IMR-90 (cell line): ENCODE results near the gene ARPC4. TPM values are rescaled to one million over a fixed set of nuclear protein-coding genes. Genes with fewer than 3 reads are reported as not detected.
A peak's percentile ranks its signal among the peaks of the same experiment; 100 is the strongest.

Experiments used
- ATAC-seq: fragments of 200-7000 bp; cut with Tn5 transposase; 2 replicates; pipeline ENCODE4 v1.9.1; 2020; ENCODE audit warnings: low read depth, mild to moderate bottlenecking, moderate library complexity
- BruUV-seq: library from RNA; stranded (reverse); fragments of 400-500 nt; replicated peaks from 2 replicates; lab custom pipeline; 2021; lab: Mats Ljungman, UMichigan
- CTCF ChIA-PET: fragments of 300-600 bp; formaldehyde crosslinking; extraction: SDS; loops from one replicate; lab custom pipeline; 2021; ENCODE audit warnings: antibody characterized with exemption; lab: Yijun Ruan, JAX
- POLR2A ChIA-PET: fragments of 300-600 bp; sonication (Branson Sonifier 250); formaldehyde crosslinking; loops from one replicate; lab custom pipeline; 2022; ENCODE audit warnings: antibody characterized with exemption; ENCODE audit not compliant: unreplicated experiment; lab: Charles Lee
- DNase-seq: peaks from one replicate; pipeline ENCODE4 v3.0.0; 2013
- H2AFZ ChIP-seq: replicated peaks from 2 replicates; pipeline ENCODE3; 2013; ENCODE audit warnings: low read length, mild to moderate bottlenecking; ENCODE audit not compliant: poor library complexity
- H2AK5ac ChIP-seq: 2 replicates; pipeline ENCODE4 v1.6.1; 2013; ENCODE audit warnings: low read depth, low read length, inconsistent platforms
- H2AK9ac ChIP-seq: replicated peaks from 2 replicates; pipeline ENCODE3; 2013; ENCODE audit warnings: mild to moderate bottlenecking, low read depth, low read length, moderate library complexity; ENCODE audit not compliant: poor library complexity
- H2BK120ac ChIP-seq: 2 replicates; pipeline ENCODE4 v1.6.1; 2013; ENCODE audit warnings: low read depth, low read length, inconsistent platforms
- H2BK15ac ChIP-seq: 3 replicates; pipeline ENCODE4 v1.6.1; 2013; ENCODE audit warnings: low read depth, low read length, inconsistent platforms
- H2BK20ac ChIP-seq: 2 replicates; pipeline ENCODE4 v1.6.1; 2013; ENCODE audit warnings: low read depth, mild to moderate bottlenecking, inconsistent platforms, low read length, moderate library complexity
- H2BK5ac ChIP-seq: 2 replicates; pipeline ENCODE4 v1.6.1; 2013; ENCODE audit warnings: mild to moderate bottlenecking, low read depth, low read length, inconsistent platforms; ENCODE audit not compliant: poor library complexity, severe bottlenecking
- H3K14ac ChIP-seq: replicated peaks from 2 replicates; pipeline ENCODE4 v1.6.1; 2013; ENCODE audit warnings: low read depth, low read length, inconsistent platforms
- H3K18ac ChIP-seq: 2 replicates; pipeline ENCODE4 v1.6.1; 2013; ENCODE audit warnings: low read depth, low read length, control low read depth
- H3K23ac ChIP-seq: 2 replicates; pipeline ENCODE4 v1.6.1; 2013; ENCODE audit warnings: low read depth, low read length, inconsistent platforms
- H3K27ac ChIP-seq: 2 replicates; pipeline ENCODE4 v1.5.1; 2013; ENCODE audit warnings: mild to moderate bottlenecking, control low read depth, low read length; ENCODE audit not compliant: insufficient read depth
- H3K27me3 ChIP-seq: 2 replicates; pipeline ENCODE4 v1.6.1; 2013; ENCODE audit warnings: low read length; ENCODE audit not compliant: control insufficient read depth, insufficient read depth
- H3K36me3 ChIP-seq: 2 replicates; pipeline ENCODE4 v1.6.1; 2013; ENCODE audit warnings: low read length, mixed read lengths; ENCODE audit not compliant: control insufficient read depth, insufficient read depth
- H3K4ac ChIP-seq: 2 replicates; pipeline ENCODE4 v1.6.1; 2013; ENCODE audit warnings: low read depth, low read length, inconsistent platforms
- H3K4me1 ChIP-seq: 2 replicates; pipeline ENCODE4 v1.6.1; 2013; ENCODE audit warnings: low read length, mixed read lengths; ENCODE audit not compliant: control insufficient read depth, insufficient read depth
- H3K4me2 ChIP-seq: 2 replicates; pipeline ENCODE4 v1.6.1; 2013; ENCODE audit warnings: low read depth, mild to moderate bottlenecking, control low read depth, low read length, moderate library complexity
- H3K4me3 ChIP-seq: 2 replicates; pipeline ENCODE4 v1.5.1; 2013; ENCODE audit warnings: low read depth, mild to moderate bottlenecking, control low read depth, low read length, moderate library complexity; ENCODE audit not compliant: insufficient read depth
- H3K56ac ChIP-seq: 2 replicates; pipeline ENCODE4 v1.6.1; 2013; ENCODE audit warnings: low read length, inconsistent platforms; ENCODE audit not compliant: insufficient read depth; ENCODE audit errors: extremely low read depth
- H3K79me1 ChIP-seq, 2 experiments: 2 replicates each; pipeline ENCODE4 v1.6.1; 2013; ENCODE audit warnings: low read length in 2 of 2, inconsistent platforms in 1 of 2, low read depth in 1 of 2
- H3K9ac ChIP-seq: 2 replicates; pipeline ENCODE4 v1.6.1; 2013; ENCODE audit warnings: low read depth, low read length, control low read depth
- H3K9me1 ChIP-seq: 2 replicates; pipeline ENCODE4 v1.6.1; 2013; ENCODE audit warnings: low read length, inconsistent platforms; ENCODE audit not compliant: insufficient read depth
- H3K9me3 ChIP-seq: 2 replicates; pipeline ENCODE4 v1.6.1; 2013; ENCODE audit warnings: low read length; ENCODE audit not compliant: control insufficient read depth, insufficient read depth
- H4K20me1 ChIP-seq: 2 replicates; pipeline ENCODE4 v1.6.1; 2013; ENCODE audit warnings: low read length, inconsistent platforms; ENCODE audit not compliant: insufficient read depth
- H4K5ac ChIP-seq: 2 replicates; pipeline ENCODE4 v1.6.1; 2013; ENCODE audit warnings: mild to moderate bottlenecking, low read depth, low read length, control low read depth
- H4K8ac ChIP-seq, 2 experiments: 2 replicates each; pipeline ENCODE4 v1.6.1; 2013; ENCODE audit warnings: low read depth in 2 of 2, low read length in 2 of 2, control low read depth in 1 of 2, inconsistent platforms in 1 of 2
- H4K91ac ChIP-seq: 2 replicates; pipeline ENCODE4 v1.6.1; 2013; ENCODE audit warnings: low read depth, low read length, inconsistent platforms; ENCODE audit not compliant: insufficient read depth
- BHLHE40 ChIP-seq: fragments of 150-350 bp; IDR thresholded peaks from 2 replicates; pipeline ENCODE4 v1.6.1; 2016; ENCODE audit warnings: mild to moderate bottlenecking, low read depth, low read length
- CEBPB ChIP-seq: IDR thresholded peaks from 2 replicates; pipeline ENCODE4 v1.6.1; 2012; ENCODE audit warnings: low read depth, low read length, improper control_type of control experiment
- CHD1 ChIP-seq: IDR thresholded peaks from 2 replicates; pipeline ENCODE4 v1.6.1; 2012; ENCODE audit warnings: low read depth, low read length, improper control_type of control experiment
- FOS ChIP-seq: fragments of 150-350 bp; IDR thresholded peaks from 2 replicates; pipeline ENCODE4 v1.6.1; 2016; ENCODE audit warnings: low read depth, low read length
- MAFK ChIP-seq: IDR thresholded peaks from 2 replicates; pipeline ENCODE4 v1.6.1; 2012; ENCODE audit warnings: low read depth, low read length, improper control_type of control experiment
- MAZ ChIP-seq: IDR thresholded peaks from 2 replicates; pipeline ENCODE4 v1.6.1; 2012; ENCODE audit warnings: low read depth, mild to moderate bottlenecking, low read length, improper control_type of control experiment, moderate library complexity, borderline replicate concordance
- MXI1 ChIP-seq: IDR thresholded peaks from 2 replicates; pipeline ENCODE4 v1.6.1; 2012; ENCODE audit warnings: low read depth, mild to moderate bottlenecking, low read length, moderate library complexity, borderline replicate concordance
- NFE2L2 ChIP-seq: fragments of 150-350 bp; IDR thresholded peaks from 2 replicates; pipeline ENCODE4 v1.6.1; 2016; ENCODE audit warnings: low read depth, mild to moderate bottlenecking, low read length
- POLR2A ChIP-seq: IDR thresholded peaks from 2 replicates; pipeline ENCODE4 v1.6.1; 2012; ENCODE audit warnings: mild to moderate bottlenecking, low read depth, low read length
- RAD21 ChIP-seq: IDR thresholded peaks from 2 replicates; pipeline ENCODE4 v1.6.1; 2012; ENCODE audit warnings: low read length, improper control_type of control experiment
- RCOR1 ChIP-seq: IDR thresholded peaks from 2 replicates; pipeline ENCODE4 v1.6.1; 2012; ENCODE audit warnings: mild to moderate bottlenecking, low read length, improper control_type of control experiment; ENCODE audit not compliant: insufficient replicate concordance
- SMC3 ChIP-seq: fragments of 150-350 bp; IDR thresholded peaks from 2 replicates; pipeline ENCODE4 v1.6.1; 2016; ENCODE audit warnings: low read depth, mild to moderate bottlenecking, antibody characterized with exemption, low read length, moderate library complexity
- WGBS, 2 experiments: methylation state at CpG; one replicate each; pipeline versions ENCODE4 v1.1.5 to v1.1.7; 2013; ENCODE audit warnings: missing lambda C conversion rate in 2 of 2; ENCODE audit not compliant: insufficient read length in 1 of 2; ENCODE audit errors: extremely low coverage in 2 of 2; 5-methylcytosine and 5-hydroxymethylcytosine counted together
- dilution Hi-C: fragments of 300-500 bp; cut with HindIII; formaldehyde crosslinking; loops from one replicate; pipeline ENCODE4 v1.14.3; 2018; ENCODE audit warnings: low sequenced_read_pairs; ENCODE audit not compliant: unreplicated experiment
- in situ Hi-C: fragments of 300-500 bp; cut with MboI; formaldehyde crosslinking; loops from 3 replicates; pipeline ENCODE4 v1.14.3; 2019; ENCODE audit warnings: low sequenced_read_pairs, inconsistent platforms, mixed read lengths
- intact Hi-C: fragments of 100-400 bp; cut with micrococcal nuclease; formaldehyde crosslinking; loops from 2 replicates; pipeline ENCODE4 v1.10.0; 2022
- polyA plus RNA-seq, 3 experiments: library from polyadenylated mRNA; depleted of rRNA; stranded (reverse); fragments of >200 nt; gene quantifications; 2 replicates each; pipeline ENCODE4 v1.2.3, GENCODE V29; 2012; ENCODE audit warnings: low replicate concordance in 1 of 3
- total RNA-seq: library from RNA; depleted of rRNA; stranded (reverse); fragments of >200 nt; gene quantifications from 2 replicates; pipeline ENCODE4 v1.2.3, GENCODE V29; 2012
- TF ChIP-seq, protein P1 (sequence below): conservative IDR thresholded peaks from 2 replicates; pipeline ENCODE4 v1.5.1; 2012; ENCODE audit warnings: mild to moderate bottlenecking, low read depth, low read length, improper control_type of control experiment
- TF ChIP-seq, protein P2 (sequence below): fragments of 150-350 bp; IDR thresholded peaks from 2 replicates; pipeline ENCODE4 v1.6.1; 2017; ENCODE audit warnings: mild to moderate bottlenecking, antibody characterized with exemption, low read length, low read depth

ARPC4 gene
- total and polyA plus RNA-seq, 2 of the 4 experiments (the other 2 are of a cell fraction): 188 to 383 TPM

DNA sequence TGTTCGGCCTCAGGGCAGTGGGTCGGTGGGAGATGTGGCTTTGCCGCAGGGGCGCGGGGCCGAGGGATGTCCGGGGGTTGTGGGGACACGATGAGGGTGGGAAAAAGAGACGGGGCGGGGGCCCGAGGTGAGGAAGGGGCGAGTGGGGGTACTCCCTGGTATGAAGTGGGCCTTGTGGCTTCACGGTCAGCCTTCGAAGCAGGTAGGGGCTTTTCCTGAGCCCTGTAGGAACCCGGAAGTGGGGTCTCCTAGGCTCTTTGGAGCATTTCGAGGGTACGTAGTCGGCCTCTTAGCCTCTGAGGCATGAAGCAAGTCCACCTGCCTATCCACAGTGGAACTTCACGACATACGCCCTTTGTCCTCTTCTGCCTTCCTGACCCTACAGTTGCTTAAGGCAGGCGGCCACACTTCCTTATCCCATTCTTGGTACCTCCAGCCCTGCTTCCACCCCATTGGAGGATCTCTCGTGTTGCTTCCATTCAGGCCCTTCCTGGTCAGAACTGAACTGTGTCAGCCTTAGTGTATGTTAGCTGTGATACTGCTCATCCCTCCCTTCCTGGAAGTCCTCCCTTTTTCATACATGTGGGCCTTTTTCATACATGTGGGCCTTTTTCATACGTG lies 389 bp downstream of the ARPC4 start:
- BruUV-seq: no TSS peak
- H2AFZ ChIP-seq: peak overlapping the region; percentile 94
- peak overlapping the region; percentile 28; the same call in 1 of the 2 replicates for H2BK120ac ChIP-seq
- peak overlapping the region; percentile 96 for H3K9ac ChIP-seq
- H3K9me3 ChIP-seq: no peaks in the 10 kb centered on the region
- peak overlapping the region; percentile 97 for H3K4ac ChIP-seq
- H2BK15ac ChIP-seq: peak overlapping the region; percentile 54; the same call in 1 of the 3 replicates
- 0% methylated on average over 5 of the region's 23 CpGs; no CpG with 5 or more reads in 1 of the 2 experiments for WGBS, 2 experiments
- peak overlapping the region; percentile 85 for H2BK5ac ChIP-seq
- in situ Hi-C loops (no loop called here), dilution Hi-C loops (no loop called here), intact Hi-C loops (loop anchor here (5.0 kb wide), 1 partner anchor 61 kb away; the partner anchor contains the start of gene BRPF1)
- peaks cover 33% of the 10 kb centered on the region for H3K36me3 ChIP-seq
- H3K56ac ChIP-seq: peak overlapping the region; percentile 96
- peak overlapping the region; percentile 88 for H3K4me3 ChIP-seq
- H2BK20ac ChIP-seq: no peak overlapping the region
- H3K4me1 ChIP-seq: peaks cover 9% of the 10 kb centered on the region
- peaks cover 15% of the 10 kb centered on the region for H3K9me1 ChIP-seq
- H3K18ac ChIP-seq: peak overlapping the region; percentile 26
- peak overlapping the region; percentile 95 for H3K27ac ChIP-seq
- H3K27me3 ChIP-seq: no peaks in the 10 kb centered on the region
- H3K14ac ChIP-seq: peak overlapping the region; percentile 99
- H3K4me2 ChIP-seq: peak overlapping the region; percentile 83
- ATAC-seq (peak; percentile 14), DNase-seq (peak; percentile 44)
- H3K79me1 ChIP-seq: peaks cover 39 to 58% of the 10 kb centered on the region in 2 experiments
- H2AK5ac ChIP-seq: peak overlapping the region; percentile 100
- H3K23ac ChIP-seq: peak overlapping the region; percentile 93
- H4K8ac ChIP-seq: peak overlapping the region; percentile 84 to 88
- H4K91ac ChIP-seq: peak overlapping the region; percentile 87
- ChIA-PET CTCF (interaction anchor here (0.7 to 0.9 kb wide), 2 partner anchors 71 to 78 kb away, joined by 3 to 5 read pairs; no protein-coding TSS in a partner anchor), POLR2A (interaction anchor here (0.5 kb wide), 1 partner anchor 35 kb away, joined by 3 read pairs; no protein-coding TSS in a partner anchor)
- peak overlapping the region; percentile 95 for H2AK9ac ChIP-seq
- peak overlapping the region; percentile 90 for H4K5ac ChIP-seq
- peaks cover 26% of the 10 kb centered on the region; the same call in 1 of the 2 replicates for H4K20me1 ChIP-seq
- TF ChIP-seq RCOR1 (no peak), NFE2L2 (no peak), MXI1 (no peak; the same call in 1 of the 2 replicates), MAFK (no peak), CEBPB (no peak), MAZ (peak; percentile 5; the same call in 1 of the 2 replicates), CHD1 (no peak), FOS (no peak), POLR2A (peak; percentile 13), BHLHE40 (no peak), SMC3 (no peak), RAD21 (no peak)
- TF ChIP-seq, protein P1, sequence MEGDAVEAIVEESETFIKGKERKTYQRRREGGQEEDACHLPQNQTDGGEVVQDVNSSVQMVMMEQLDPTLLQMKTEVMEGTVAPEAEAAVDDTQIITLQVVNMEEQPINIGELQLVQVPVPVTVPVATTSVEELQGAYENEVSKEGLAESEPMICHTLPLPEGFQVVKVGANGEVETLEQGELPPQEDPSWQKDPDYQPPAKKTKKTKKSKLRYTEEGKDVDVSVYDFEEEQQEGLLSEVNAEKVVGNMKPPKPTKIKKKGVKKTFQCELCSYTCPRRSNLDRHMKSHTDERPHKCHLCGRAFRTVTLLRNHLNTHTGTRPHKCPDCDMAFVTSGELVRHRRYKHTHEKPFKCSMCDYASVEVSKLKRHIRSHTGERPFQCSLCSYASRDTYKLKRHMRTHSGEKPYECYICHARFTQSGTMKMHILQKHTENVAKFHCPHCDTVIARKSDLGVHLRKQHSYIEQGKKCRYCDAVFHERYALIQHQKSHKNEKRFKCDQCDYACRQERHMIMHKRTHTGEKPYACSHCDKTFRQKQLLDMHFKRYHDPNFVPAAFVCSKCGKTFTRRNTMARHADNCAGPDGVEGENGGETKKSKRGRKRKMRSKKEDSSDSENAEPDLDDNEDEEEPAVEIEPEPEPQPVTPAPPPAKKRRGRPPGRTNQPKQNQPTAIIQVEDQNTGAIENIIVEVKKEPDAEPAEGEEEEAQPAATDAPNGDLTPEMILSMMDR: no peak
- TF ChIP-seq, protein P2, sequence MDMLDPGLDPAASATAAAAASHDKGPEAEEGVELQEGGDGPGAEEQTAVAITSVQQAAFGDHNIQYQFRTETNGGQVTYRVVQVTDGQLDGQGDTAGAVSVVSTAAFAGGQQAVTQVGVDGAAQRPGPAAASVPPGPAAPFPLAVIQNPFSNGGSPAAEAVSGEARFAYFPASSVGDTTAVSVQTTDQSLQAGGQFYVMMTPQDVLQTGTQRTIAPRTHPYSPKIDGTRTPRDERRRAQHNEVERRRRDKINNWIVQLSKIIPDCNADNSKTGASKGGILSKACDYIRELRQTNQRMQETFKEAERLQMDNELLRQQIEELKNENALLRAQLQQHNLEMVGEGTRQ: no peak
